Measurements from ENCODE around the gene AUH.

- TF ChIP-seq, protein P1, sequence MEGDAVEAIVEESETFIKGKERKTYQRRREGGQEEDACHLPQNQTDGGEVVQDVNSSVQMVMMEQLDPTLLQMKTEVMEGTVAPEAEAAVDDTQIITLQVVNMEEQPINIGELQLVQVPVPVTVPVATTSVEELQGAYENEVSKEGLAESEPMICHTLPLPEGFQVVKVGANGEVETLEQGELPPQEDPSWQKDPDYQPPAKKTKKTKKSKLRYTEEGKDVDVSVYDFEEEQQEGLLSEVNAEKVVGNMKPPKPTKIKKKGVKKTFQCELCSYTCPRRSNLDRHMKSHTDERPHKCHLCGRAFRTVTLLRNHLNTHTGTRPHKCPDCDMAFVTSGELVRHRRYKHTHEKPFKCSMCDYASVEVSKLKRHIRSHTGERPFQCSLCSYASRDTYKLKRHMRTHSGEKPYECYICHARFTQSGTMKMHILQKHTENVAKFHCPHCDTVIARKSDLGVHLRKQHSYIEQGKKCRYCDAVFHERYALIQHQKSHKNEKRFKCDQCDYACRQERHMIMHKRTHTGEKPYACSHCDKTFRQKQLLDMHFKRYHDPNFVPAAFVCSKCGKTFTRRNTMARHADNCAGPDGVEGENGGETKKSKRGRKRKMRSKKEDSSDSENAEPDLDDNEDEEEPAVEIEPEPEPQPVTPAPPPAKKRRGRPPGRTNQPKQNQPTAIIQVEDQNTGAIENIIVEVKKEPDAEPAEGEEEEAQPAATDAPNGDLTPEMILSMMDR (IDR thresholded peaks at IDR 0.05), result no peak
- no peak for TF ChIP-seq POLR2AphosphoS5 (IDR thresholded peaks at IDR 0.05)
These were observed 19.1 kb downstream of the AUH start for GRCh38 chr9:91342575-91342974.
